Smooth muscle cell (in vitro differentiated cells): Measurements from ENCODE around the gene RAMACL. TPM values are rescaled to one million over a fixed set of nuclear protein-coding genes. Genes with fewer than 3 reads are reported as not detected.

Experiments
- DNase-seq: peaks from one replicate; lab custom pipeline; 2025; ENCODE audit not compliant: unreplicated experiment; lab: John Stamatoyannopoulos, UW
- H2AFZ ChIP-seq: fragments of 200-600 bp; sonication (generic); 2 replicates; pipeline ENCODE4 v1.6.0; 2016; ENCODE audit warnings: antibody characterized with exemption, low read depth, mild to moderate bottlenecking
- H3F3A ChIP-seq: fragments of 200-600 bp; sonication (generic); 2 replicates; pipeline ENCODE4 v1.6.0; 2017; ENCODE audit warnings: antibody characterized with exemption, low read depth
- H3K27ac ChIP-seq: fragments of 200-600 bp; sonication (generic); 2 replicates; pipeline ENCODE4 v1.5.1; 2016; ENCODE audit warnings: low read depth, mild to moderate bottlenecking
- H3K27me3 ChIP-seq: fragments of 200-600 bp; sonication (generic); 2 replicates; pipeline ENCODE4 v1.6.1; 2016; ENCODE audit warnings: low read depth, mild to moderate bottlenecking
- H3K36me3 ChIP-seq: fragments of 200-600 bp; sonication (generic); 2 replicates; pipeline ENCODE4 v1.5.1; 2016; ENCODE audit warnings: low read depth
- H3K4me1 ChIP-seq: fragments of 200-600 bp; sonication (generic); 2 replicates; pipeline ENCODE4 v1.5.1; 2016; ENCODE audit warnings: low read depth
- H3K4me2 ChIP-seq: fragments of 200-600 bp; sonication (generic); 2 replicates; pipeline ENCODE4 v1.6.0; 2016; ENCODE audit warnings: mild to moderate bottlenecking
- H3K4me3 ChIP-seq: fragments of 200-600 bp; sonication (generic); 2 replicates; pipeline ENCODE4 v1.5.1; 2016; ENCODE audit warnings: mild to moderate bottlenecking
- H3K79me2 ChIP-seq: fragments of 200-600 bp; sonication (generic); 2 replicates; pipeline ENCODE4 v1.6.0; 2016; ENCODE audit warnings: low read depth, mild to moderate bottlenecking
- H3K9ac ChIP-seq: fragments of 200-600 bp; sonication (generic); 2 replicates; pipeline ENCODE4 v1.6.0; 2016; ENCODE audit warnings: low read depth
- H3K9me3 ChIP-seq: fragments of 200-600 bp; sonication (generic); replicated peaks from 2 replicates; pipeline ENCODE4 v1.5.1; 2016; ENCODE audit warnings: low read depth
- H4K20me1 ChIP-seq: fragments of 200-600 bp; sonication (generic); 2 replicates; pipeline ENCODE4 v1.6.0; 2016; ENCODE audit warnings: low read depth
- WGBS: methylation state at CpG from one replicate; pipeline ENCODE4 v1.1.7; 2016; ENCODE audit warnings: low lambda C conversion rate; 5-methylcytosine and 5-hydroxymethylcytosine counted together
- polyA plus RNA-seq: library from polyadenylated mRNA; unstranded; fragments of >200 nt; fragmentation: Nextera tagmentation; extraction: Ambion mirVana; gene quantifications from 2 replicates; pipeline ENCODE4 v1.2.1, GENCODE V29; 2016
- total RNA-seq: library from RNA; depleted of rRNA; stranded (reverse); fragments of >200 nt; gene quantifications from 2 replicates; pipeline ENCODE4 v1.2.3, GENCODE V29; 2014
- TF ChIP-seq, protein P1 (sequence below): fragments of 200-600 bp; sonication (generic); IDR thresholded peaks from 2 replicates; pipeline ENCODE4 v1.5.1; 2017; ENCODE audit warnings: borderline replicate concordance, mild to moderate bottlenecking, antibody characterized with exemption; ENCODE audit not compliant: insufficient read depth, poor library complexity, severe bottlenecking

The RAMACL gene
- total and polyA plus RNA-seq, 2 experiments from 2014 or later, result 0.13 to 0.14 TPM

DNA sequence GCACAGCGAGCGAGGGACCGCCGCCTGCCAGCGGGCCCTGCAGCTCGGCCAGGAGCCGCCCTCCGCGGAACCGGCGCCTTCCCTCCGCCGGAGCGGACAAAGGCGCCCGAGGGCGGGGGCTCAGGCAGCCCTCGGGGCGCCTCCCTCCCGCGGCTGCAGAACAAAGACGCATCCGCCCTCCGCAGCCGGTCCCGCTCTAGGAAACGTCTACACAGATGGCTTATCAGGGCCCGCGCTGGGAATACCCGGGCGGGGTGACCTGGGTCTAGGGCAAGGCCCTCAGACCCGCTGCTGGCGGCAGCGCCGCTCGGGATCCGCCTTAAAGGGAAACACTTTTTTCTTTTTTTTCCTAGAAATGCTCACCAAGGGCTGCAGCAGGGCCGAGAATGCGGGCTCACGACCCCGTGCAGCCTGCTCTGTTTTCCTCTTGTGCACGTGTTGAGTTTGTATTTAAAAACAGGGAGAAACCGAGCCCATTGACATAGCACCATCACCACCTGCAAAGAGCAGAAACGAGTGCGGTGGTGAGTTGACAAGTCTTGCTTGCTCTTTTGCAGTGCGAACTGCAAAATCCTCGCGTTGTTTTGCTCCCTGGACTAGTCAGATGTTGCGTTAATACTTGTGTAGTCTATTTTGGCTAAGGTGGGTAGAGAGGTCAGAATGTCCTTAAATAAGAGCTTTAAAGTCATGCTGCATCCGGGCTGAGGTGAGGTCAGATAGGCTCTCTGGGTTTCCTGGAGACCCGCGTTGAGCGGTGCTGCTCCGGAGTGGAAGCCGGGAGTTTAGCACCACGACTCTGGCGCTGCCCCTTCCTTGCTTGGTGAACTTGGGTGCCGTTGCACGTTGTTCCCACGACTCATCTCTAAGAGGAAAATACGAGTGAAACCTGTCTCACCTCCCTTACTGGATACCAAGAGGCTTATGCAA, 41.7 kb upstream of the RAMACL start:
- Histone ChIP-seq H3K27me3 (no peaks in the 10 kb centered on the region), H3K9me3 (no peaks in the 10 kb centered on the region), H3K4me1 (peaks cover 7% of the 10 kb centered on the region), H3F3A (no peaks in the 10 kb centered on the region), H3K79me2 (peaks cover 3% of the 10 kb centered on the region), H3K4me3 (peak overlapping the region; percentile 74), H3K27ac (peak overlapping the region; percentile 84), H3K36me3 (no peaks in the 10 kb centered on the region), H4K20me1 (no peaks in the 10 kb centered on the region), H3K9ac (peak overlapping the region; percentile 80), H2AFZ (peak overlapping the region; percentile 36), H3K4me2 (peak overlapping the region; percentile 93)
- 2% methylated on average over 61 of the region's 61 CpGs for WGBS
- no peak for DNase-seq
- TF ChIP-seq, protein P1, sequence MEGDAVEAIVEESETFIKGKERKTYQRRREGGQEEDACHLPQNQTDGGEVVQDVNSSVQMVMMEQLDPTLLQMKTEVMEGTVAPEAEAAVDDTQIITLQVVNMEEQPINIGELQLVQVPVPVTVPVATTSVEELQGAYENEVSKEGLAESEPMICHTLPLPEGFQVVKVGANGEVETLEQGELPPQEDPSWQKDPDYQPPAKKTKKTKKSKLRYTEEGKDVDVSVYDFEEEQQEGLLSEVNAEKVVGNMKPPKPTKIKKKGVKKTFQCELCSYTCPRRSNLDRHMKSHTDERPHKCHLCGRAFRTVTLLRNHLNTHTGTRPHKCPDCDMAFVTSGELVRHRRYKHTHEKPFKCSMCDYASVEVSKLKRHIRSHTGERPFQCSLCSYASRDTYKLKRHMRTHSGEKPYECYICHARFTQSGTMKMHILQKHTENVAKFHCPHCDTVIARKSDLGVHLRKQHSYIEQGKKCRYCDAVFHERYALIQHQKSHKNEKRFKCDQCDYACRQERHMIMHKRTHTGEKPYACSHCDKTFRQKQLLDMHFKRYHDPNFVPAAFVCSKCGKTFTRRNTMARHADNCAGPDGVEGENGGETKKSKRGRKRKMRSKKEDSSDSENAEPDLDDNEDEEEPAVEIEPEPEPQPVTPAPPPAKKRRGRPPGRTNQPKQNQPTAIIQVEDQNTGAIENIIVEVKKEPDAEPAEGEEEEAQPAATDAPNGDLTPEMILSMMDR, result no peak

DNA sequence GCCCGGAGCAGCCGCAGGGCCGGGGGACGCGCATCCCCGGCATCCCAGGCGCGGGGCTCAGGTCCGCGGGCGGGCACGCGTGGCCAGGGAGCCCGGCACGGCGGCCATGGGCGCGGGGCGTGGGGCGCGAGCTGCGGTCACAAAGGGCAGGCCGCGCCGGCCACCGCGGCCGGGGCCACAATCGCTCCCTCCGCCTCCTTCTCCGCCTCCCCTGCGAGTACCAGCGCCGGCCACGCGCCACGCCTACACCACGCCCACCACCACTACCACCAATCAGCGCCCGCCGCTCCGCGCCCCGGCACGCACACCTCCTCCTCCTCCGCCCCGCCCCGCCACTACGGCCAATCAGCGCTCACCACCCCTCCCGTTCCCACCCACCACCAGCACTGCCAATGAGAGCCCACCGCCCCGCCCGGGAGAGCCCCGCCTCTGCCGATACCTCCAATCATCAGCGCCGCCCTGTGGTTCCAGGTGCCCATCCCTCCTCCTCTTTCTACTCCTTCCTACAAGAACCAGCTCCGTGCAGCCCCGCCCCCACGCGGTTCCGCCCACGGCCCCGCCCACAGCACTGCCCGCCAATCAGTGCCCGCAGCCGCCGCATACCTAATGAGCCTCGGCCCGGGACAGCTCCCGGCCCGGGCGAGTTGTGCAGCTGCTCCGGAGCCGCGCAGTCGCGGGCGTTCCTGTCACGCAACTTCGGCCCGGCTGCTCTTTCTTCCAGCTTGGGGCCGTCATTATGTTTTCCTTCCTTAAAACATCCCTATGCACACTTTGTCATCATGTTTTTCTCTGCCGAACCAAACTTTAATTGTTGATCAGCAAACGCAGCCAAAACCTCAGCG, 40.8 kb upstream of the RAMACL start, which contains the start of gene RPS6KA2:
Gene RPS6KA2, minus strand, starts transcription at position 219 of the 842 bp plus-strand sequence. CDS start 232 bp downstream, outside the sequence.
- H3K27ac ChIP-seq, result peak within 1 kb of the TSS; percentile 84
- peak; percentile 99 for DNase-seq
- H3K36me3 ChIP-seq, result no peaks in the 10 kb centered on the region
- TF ChIP-seq, protein P1, result no peak
- H3K9ac ChIP-seq, result peak within 1 kb of the TSS; percentile 80
- 0% methylated on average over 27 of the region's 87 CpGs for WGBS
- no peaks in the 10 kb centered on the region for H3F3A ChIP-seq
- no peaks in the 10 kb centered on the region for H3K27me3 ChIP-seq
- H3K4me2 ChIP-seq, result peak within 1 kb of the TSS; percentile 93
- peaks cover 3% of the 10 kb centered on the region for H3K79me2 ChIP-seq
- H4K20me1 ChIP-seq, result no peaks in the 10 kb centered on the region
- H3K4me1 ChIP-seq, result peaks cover 7% of the 10 kb centered on the region
- peak within 1 kb of the TSS; percentile 38 for H2AFZ ChIP-seq
- H3K9me3 ChIP-seq, result no peaks in the 10 kb centered on the region
- H3K4me3 ChIP-seq, result peak within 1 kb of the TSS; percentile 74

DNA sequence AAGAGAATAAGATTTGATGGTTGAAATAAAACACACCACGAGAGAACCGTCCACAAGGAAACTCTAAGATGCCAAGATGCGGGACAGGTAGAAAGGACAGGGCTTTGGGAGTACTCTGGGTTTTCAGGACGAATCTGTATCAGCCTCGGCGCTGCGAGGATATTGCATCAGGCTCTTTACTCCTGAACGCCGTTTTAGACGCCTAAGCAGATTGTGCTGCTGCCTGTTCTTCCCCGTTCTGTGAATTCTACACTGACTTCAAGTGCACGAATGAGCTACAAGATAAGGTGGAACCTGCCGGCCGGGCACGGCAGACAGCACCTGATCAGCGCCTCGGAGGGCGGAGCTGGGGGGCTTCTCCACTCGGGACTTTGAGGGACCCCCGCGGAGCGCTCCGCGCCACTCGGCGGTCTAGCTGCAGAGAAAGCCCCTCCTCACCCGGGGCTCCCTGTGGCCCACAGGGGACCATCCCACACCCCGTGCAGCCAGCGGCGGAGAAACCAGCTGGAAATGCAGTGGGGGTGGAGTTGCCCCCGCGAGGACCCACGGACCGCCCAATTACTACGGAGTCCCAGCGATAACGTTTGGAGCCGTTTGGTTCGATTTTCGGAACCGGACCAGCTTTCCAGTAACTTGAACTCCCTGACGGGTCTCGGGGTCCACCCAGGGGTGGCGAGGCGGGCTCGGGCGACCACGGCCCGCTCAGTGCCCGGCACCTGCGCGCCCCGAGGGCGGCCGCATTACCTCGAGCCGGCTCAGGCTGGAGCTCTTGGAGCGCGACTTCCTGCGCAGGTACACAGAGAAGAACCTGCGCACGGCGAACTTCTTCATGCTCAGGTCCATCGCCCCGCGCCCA, 39.9 kb upstream of the RAMACL start:
- peaks cover 7% of the 10 kb centered on the region for H3K4me1 ChIP-seq
- H3K27me3 ChIP-seq, result no peaks in the 10 kb centered on the region
- H4K20me1 ChIP-seq, result no peaks in the 10 kb centered on the region
- H3K9ac ChIP-seq, result peak overlapping the region; percentile 46
- peak overlapping the region; percentile 69 for H3K4me3 ChIP-seq
- WGBS, result 2% methylated on average over 51 of the region's 66 CpGs
- DNase-seq, result no peak
- no peaks in the 10 kb centered on the region for H3F3A ChIP-seq
- H3K9me3 ChIP-seq, result no peaks in the 10 kb centered on the region
- H3K79me2 ChIP-seq, result peaks cover 3% of the 10 kb centered on the region
- no peak overlapping the region for H3K27ac ChIP-seq
- no peaks in the 10 kb centered on the region for H3K36me3 ChIP-seq
- peak overlapping the region; percentile 38 for H2AFZ ChIP-seq
- TF ChIP-seq, protein P1, result no peak
- peak overlapping the region; percentile 90 for H3K4me2 ChIP-seq
